Measurements from ENCODE around the gene ZDHHC16.
"Not testable (repeated sequence)": the region's sequence is repeated elsewhere in the genome, so short reads cannot be mapped to it uniquely, and the experiment has no call there.

Gene ZDHHC16

GRCh38 chr10:97462309-97462708 lies 16.3 kb downstream of the ZDHHC16 start:
- no peak overlapping the region for H3K27ac ChIP-seq (ENCODE audit: low read depth, low read length)
- peaks cover 95% of the 10 kb centered on the region for H3K36me3 ChIP-seq (ENCODE audit: control insufficient read depth, insufficient read depth, low read length)
- no peaks in the 10 kb centered on the region for H3K4me1 ChIP-seq (ENCODE audit: control insufficient read depth, insufficient read depth, low read length)
- no peaks in the 10 kb centered on the region for H3K27me3 ChIP-seq (ENCODE audit: control insufficient read depth, insufficient read depth, low read length)
- no peak overlapping the region for H3K4me3 ChIP-seq (ENCODE audit: low read depth, low read length)
- H3K9me3 ChIP-seq (ENCODE audit: control insufficient read depth, insufficient read depth, low read depth, low read length): no peaks in the 10 kb centered on the region
- no peak overlapping the region for H3K9ac ChIP-seq (ENCODE audit: low read length)

GRCh38 chr10:97463363-97464132 lies 17.6 kb downstream of the ZDHHC16 start:
- H3K9me3 ChIP-seq (ENCODE audit: control insufficient read depth, insufficient read depth, low read depth, low read length): no peaks in the 10 kb centered on the region
- H3K4me1 ChIP-seq (ENCODE audit: control insufficient read depth, insufficient read depth, low read length): no peaks in the 10 kb centered on the region
- H3K9ac ChIP-seq (ENCODE audit: low read length): no peak overlapping the region
- peaks cover 96% of the 10 kb centered on the region for H3K36me3 ChIP-seq (ENCODE audit: control insufficient read depth, insufficient read depth, low read length)
- no peak overlapping the region for H3K27ac ChIP-seq (ENCODE audit: low read depth, low read length)
- no peaks in the 10 kb centered on the region for H3K27me3 ChIP-seq (ENCODE audit: control insufficient read depth, insufficient read depth, low read length)
- no peak overlapping the region for H3K4me3 ChIP-seq (ENCODE audit: low read depth, low read length)

- Histone ChIP-seq H3K4me1 (ENCODE audit: control insufficient read depth, insufficient read depth, low read length) (no peaks in the 10 kb centered on the region), H3K9ac (ENCODE audit: low read length) (no peak overlapping the region), H3K36me3 (ENCODE audit: control insufficient read depth, insufficient read depth, low read length) (peaks cover 96% of the 10 kb centered on the region), H3K27ac (ENCODE audit: low read depth, low read length) (no peak overlapping the region), H3K9me3 (ENCODE audit: control insufficient read depth, insufficient read depth, low read depth, low read length) (no peaks in the 10 kb centered on the region), H3K4me3 (ENCODE audit: low read depth, low read length) (no peak overlapping the region), H3K27me3 (ENCODE audit: control insufficient read depth, insufficient read depth, low read length) (no peaks in the 10 kb centered on the region)
Observed at GRCh38 chr10:97464226-97464625, 18.3 kb downstream of the ZDHHC16 start.

GRCh38 chr10:97465982-97466381 lies 20.0 kb downstream of the ZDHHC16 start:
- H3K4me3 ChIP-seq (ENCODE audit: low read depth, low read length): no peak overlapping the region
- H3K9ac ChIP-seq (ENCODE audit: low read length): no peak overlapping the region
- no peaks in the 10 kb centered on the region for H3K27me3 ChIP-seq (ENCODE audit: control insufficient read depth, insufficient read depth, low read length)
- no peak overlapping the region for H3K27ac ChIP-seq (ENCODE audit: low read depth, low read length)
- peaks cover 96% of the 10 kb centered on the region for H3K36me3 ChIP-seq (ENCODE audit: control insufficient read depth, insufficient read depth, low read length)
- no peaks in the 10 kb centered on the region for H3K9me3 ChIP-seq (ENCODE audit: control insufficient read depth, insufficient read depth, low read depth, low read length)
- no peaks in the 10 kb centered on the region for H3K4me1 ChIP-seq (ENCODE audit: control insufficient read depth, insufficient read depth, low read length)

- Histone ChIP-seq H3K9me3 (ENCODE audit: control insufficient read depth, insufficient read depth, low read depth, low read length) (no peaks in the 10 kb centered on the region), H3K9ac (ENCODE audit: low read length) (no peak overlapping the region), H3K27ac (ENCODE audit: low read depth, low read length) (no peak overlapping the region), H3K4me1 (ENCODE audit: control insufficient read depth, insufficient read depth, low read length) (no peaks in the 10 kb centered on the region), H3K36me3 (ENCODE audit: control insufficient read depth, insufficient read depth, low read length) (peaks cover 89% of the 10 kb centered on the region), H3K4me3 (ENCODE audit: low read depth, low read length) (no peak overlapping the region), H3K27me3 (ENCODE audit: control insufficient read depth, insufficient read depth, low read length) (no peaks in the 10 kb centered on the region)
Observed at GRCh38 chr10:97466755-97467154, 20.8 kb downstream of the ZDHHC16 start.

GRCh38 chr10:97468162-97468561 lies 22.2 kb downstream of the ZDHHC16 start:
- Histone ChIP-seq H3K27ac (ENCODE audit: low read depth, low read length) (no peak overlapping the region), H3K4me3 (ENCODE audit: low read depth, low read length) (no peak overlapping the region), H3K27me3 (ENCODE audit: control insufficient read depth, insufficient read depth, low read length) (no peaks in the 10 kb centered on the region)

GRCh38 chr10:97468781-97469180 lies 22.8 kb downstream of the ZDHHC16 start:
- H3K4me3 ChIP-seq (ENCODE audit: low read depth, low read length); H3K27me3 ChIP-seq (ENCODE audit: control insufficient read depth, insufficient read depth, low read length); H3K9me3 ChIP-seq (ENCODE audit: control insufficient read depth, insufficient read depth, low read depth, low read length); H3K9ac ChIP-seq (ENCODE audit: low read length); H3K4me1 ChIP-seq (ENCODE audit: control insufficient read depth, insufficient read depth, low read length); H3K27ac ChIP-seq (ENCODE audit: low read depth, low read length): not testable (repeated sequence)
- H3K36me3 ChIP-seq (ENCODE audit: control insufficient read depth, insufficient read depth, low read length): peaks cover 87% of the 10 kb centered on the region

More at GRCh38 chr10:97468162-97468561, 22.2 kb downstream of the ZDHHC16 start:
- no peaks in the 10 kb centered on the region for H3K9me3 ChIP-seq (ENCODE audit: control insufficient read depth, insufficient read depth, low read depth, low read length)
- H3K4me1 ChIP-seq (ENCODE audit: control insufficient read depth, insufficient read depth, low read length): no peaks in the 10 kb centered on the region
- no peak overlapping the region for H3K9ac ChIP-seq (ENCODE audit: low read length)
- H3K36me3 ChIP-seq (ENCODE audit: control insufficient read depth, insufficient read depth, low read length): peaks cover 86% of the 10 kb centered on the region

- Histone ChIP-seq H3K4me1 (ENCODE audit: control insufficient read depth, insufficient read depth, low read length) (peaks cover 9% of the 10 kb centered on the region), H3K36me3 (ENCODE audit: control insufficient read depth, insufficient read depth, low read length) (peaks cover 82% of the 10 kb centered on the region)
Observed at GRCh38 chr10:97474918-97475317, 28.9 kb downstream of the ZDHHC16 start.

GRCh38 chr10:97475936-97476594 lies 30.1 kb downstream of the ZDHHC16 start:
- no peak overlapping the region for H3K4me3 ChIP-seq (ENCODE audit: low read depth, low read length)
- no peak overlapping the region for H3K9ac ChIP-seq (ENCODE audit: low read length)
- H3K9me3 ChIP-seq (ENCODE audit: control insufficient read depth, insufficient read depth, low read depth, low read length): no peaks in the 10 kb centered on the region
- no peak overlapping the region for H3K27ac ChIP-seq (ENCODE audit: low read depth, low read length)
- no peaks in the 10 kb centered on the region for H3K27me3 ChIP-seq (ENCODE audit: control insufficient read depth, insufficient read depth, low read length)
- peaks cover 77% of the 10 kb centered on the region for H3K36me3 ChIP-seq (ENCODE audit: control insufficient read depth, insufficient read depth, low read length)
- peaks cover 18% of the 10 kb centered on the region for H3K4me1 ChIP-seq (ENCODE audit: control insufficient read depth, insufficient read depth, low read length)

More at GRCh38 chr10:97474918-97475317, 28.9 kb downstream of the ZDHHC16 start:
- Histone ChIP-seq H3K27ac (ENCODE audit: low read depth, low read length) (no peak overlapping the region), H3K4me3 (ENCODE audit: low read depth, low read length) (no peak overlapping the region), H3K27me3 (ENCODE audit: control insufficient read depth, insufficient read depth, low read length) (no peaks in the 10 kb centered on the region), H3K9me3 (ENCODE audit: control insufficient read depth, insufficient read depth, low read depth, low read length) (no peaks in the 10 kb centered on the region), H3K9ac (ENCODE audit: low read length) (no peak overlapping the region)

GRCh38 chr10:97479410-97479809 lies 33.4 kb downstream of the ZDHHC16 start:
- peaks cover 70% of the 10 kb centered on the region for H3K36me3 ChIP-seq (ENCODE audit: control insufficient read depth, insufficient read depth, low read length)
- H3K9me3 ChIP-seq (ENCODE audit: control insufficient read depth, insufficient read depth, low read depth, low read length); H3K27me3 ChIP-seq (ENCODE audit: control insufficient read depth, insufficient read depth, low read length): not testable (repeated sequence)
- peak overlapping the region; percentile 75 for H3K27ac ChIP-seq (ENCODE audit: low read depth, low read length)
- H3K4me1 ChIP-seq (ENCODE audit: control insufficient read depth, insufficient read depth, low read length): peaks cover 24% of the 10 kb centered on the region
- H3K4me3 ChIP-seq (ENCODE audit: low read depth, low read length): peak overlapping the region; percentile 17; the same call in 1 of the 2 replicates
- H3K9ac ChIP-seq (ENCODE audit: low read length): peak overlapping the region; percentile 17

GRCh38 chr10:97479939-97480338 lies 34.0 kb downstream of the ZDHHC16 start:
- no peaks in the 10 kb centered on the region for H3K9me3 ChIP-seq (ENCODE audit: control insufficient read depth, insufficient read depth, low read depth, low read length)
- H3K27ac ChIP-seq (ENCODE audit: low read depth, low read length): peak overlapping the region; percentile 75; the same call in 1 of the 2 replicates
- H3K36me3 ChIP-seq (ENCODE audit: control insufficient read depth, insufficient read depth, low read length): peaks cover 67% of the 10 kb centered on the region
- peaks cover 24% of the 10 kb centered on the region for H3K4me1 ChIP-seq (ENCODE audit: control insufficient read depth, insufficient read depth, low read length)
- H3K27me3 ChIP-seq (ENCODE audit: control insufficient read depth, insufficient read depth, low read length): no peaks in the 10 kb centered on the region
- H3K4me3 ChIP-seq (ENCODE audit: low read depth, low read length): 0 out of 2 replicates have a peak overlapping the region, but pooled peaks have one; percentile 17
- H3K9ac ChIP-seq (ENCODE audit: low read length): no peak overlapping the region

All from HUES6 (cell line).